ENCODE data around the gene FRMPD1.

Gene FRMPD1

GRCh38 chr9:37609735-37610397 lies 40.9 kb upstream of the FRMPD1 start:
- no peak overlapping the region for H3K4me3 ChIP-seq (replicated peaks; ENCODE audit: low read depth, low read length)
- DNase-seq (ENCODE audit: extremely low read depth, insufficient read length): no peak
- no peak for TF ChIP-seq CTCF (IDR thresholded peaks at IDR 0.05; ENCODE audit: insufficient read depth, low read length, poor library complexity, severe bottlenecking)
- no peaks in the 10 kb centered on the region for H3K36me3 ChIP-seq (ENCODE audit: control insufficient read depth, insufficient read depth, low read length)
- peaks cover 3% of the 10 kb centered on the region for H3K27me3 ChIP-seq (replicated peaks; ENCODE audit: control insufficient read depth, insufficient read depth, low read length)

DNA sequence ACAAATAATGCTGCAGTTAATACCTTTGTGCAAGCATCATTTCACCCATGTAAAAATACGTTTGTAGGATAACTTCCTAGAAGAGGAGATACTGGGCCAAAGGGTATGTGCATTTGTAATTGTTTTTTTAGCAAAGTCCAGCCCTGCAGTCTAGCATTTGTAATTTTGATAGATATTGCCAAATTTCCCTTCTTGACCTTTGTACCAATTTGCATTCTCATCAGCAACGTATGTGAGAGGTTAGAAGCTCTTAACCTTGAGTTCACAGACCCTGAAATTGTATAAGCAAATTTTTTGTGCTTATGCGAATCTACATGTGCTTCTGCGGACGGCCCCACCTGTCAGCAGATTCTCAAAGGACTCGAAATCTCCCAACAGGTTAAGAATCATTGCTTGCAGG lies 39.7 kb upstream of the FRMPD1 start:
- no peak for DNase-seq (ENCODE audit: extremely low read depth, insufficient read length)
- peaks cover 1% of the 10 kb centered on the region; the same call in 1 of the 2 replicates for H3K27me3 ChIP-seq (replicated peaks; ENCODE audit: control insufficient read depth, insufficient read depth, low read length)
- no peak overlapping the region for H3K4me3 ChIP-seq (replicated peaks; ENCODE audit: low read depth, low read length)
- H3K36me3 ChIP-seq (ENCODE audit: control insufficient read depth, insufficient read depth, low read length): no peaks in the 10 kb centered on the region
- TF ChIP-seq CTCF (IDR thresholded peaks at IDR 0.05; ENCODE audit: insufficient read depth, low read length, poor library complexity, severe bottlenecking): no peak

DNA sequence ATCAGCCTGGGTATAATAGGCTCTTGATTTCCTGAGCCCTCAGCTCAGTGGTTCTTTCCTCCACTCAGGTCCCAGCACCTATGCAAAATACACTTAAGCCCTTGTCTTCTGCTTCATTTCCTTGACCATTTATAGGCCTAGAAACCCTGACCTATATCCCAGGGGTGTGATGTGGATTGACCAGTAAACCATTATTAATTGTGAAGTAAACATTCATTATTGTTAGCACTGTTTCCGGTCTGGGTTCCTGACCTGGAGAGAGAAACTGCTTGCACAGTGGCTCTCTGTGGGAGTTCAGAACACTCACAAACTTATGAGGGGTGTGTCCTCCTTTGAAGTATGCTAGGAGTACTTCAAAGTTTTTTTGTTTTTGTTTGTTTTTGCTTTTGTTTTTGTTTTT lies 38.8 kb upstream of the FRMPD1 start:
- Histone ChIP-seq H3K27me3 (replicated peaks; ENCODE audit: control insufficient read depth, insufficient read depth, low read length) (no peaks in the 10 kb centered on the region; the same call in 1 of the 2 replicates), H3K36me3 (ENCODE audit: control insufficient read depth, insufficient read depth, low read length) (no peaks in the 10 kb centered on the region), H3K4me3 (replicated peaks; ENCODE audit: low read depth, low read length) (no peak overlapping the region)
- no peak for DNase-seq (ENCODE audit: extremely low read depth, insufficient read length)
- no peak for TF ChIP-seq CTCF (IDR thresholded peaks at IDR 0.05; ENCODE audit: insufficient read depth, low read length, poor library complexity, severe bottlenecking)

DNA sequence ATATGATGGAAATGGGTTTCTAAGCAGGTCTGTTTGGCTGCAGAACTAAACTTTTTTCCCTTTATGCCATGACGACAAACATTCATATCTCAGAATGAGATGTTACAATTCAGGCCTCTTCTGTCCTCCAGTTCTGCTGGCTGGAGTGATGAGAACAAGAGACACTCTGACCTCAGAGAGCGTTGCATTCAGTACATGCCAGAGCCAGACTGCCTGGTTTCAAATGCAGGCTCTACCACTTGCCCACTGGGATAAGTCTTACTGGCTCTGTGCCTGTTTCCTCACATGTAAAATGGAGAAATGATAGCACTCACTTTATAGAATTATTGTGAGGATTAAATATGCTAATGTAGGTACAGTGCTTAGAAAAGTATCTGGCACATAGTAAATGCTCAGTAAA lies 33.6 kb upstream of the FRMPD1 start:
- TF ChIP-seq CTCF (IDR thresholded peaks at IDR 0.05; ENCODE audit: insufficient read depth, low read length, poor library complexity, severe bottlenecking): no peak
- Histone ChIP-seq H3K36me3 (ENCODE audit: control insufficient read depth, insufficient read depth, low read length) (no peaks in the 10 kb centered on the region), H3K27me3 (replicated peaks; ENCODE audit: control insufficient read depth, insufficient read depth, low read length) (no peaks in the 10 kb centered on the region; the same call in 1 of the 2 replicates), H3K4me3 (replicated peaks; ENCODE audit: low read depth, low read length) (no peak overlapping the region)
- no peak for DNase-seq (ENCODE audit: extremely low read depth, insufficient read length)

GRCh38 chr9:37617832-37618231 lies 32.9 kb upstream of the FRMPD1 start:
- DNase-seq (ENCODE audit: extremely low read depth, insufficient read length): no peak
- TF ChIP-seq CTCF (IDR thresholded peaks at IDR 0.05; ENCODE audit: insufficient read depth, low read length, poor library complexity, severe bottlenecking): no peak

DNA sequence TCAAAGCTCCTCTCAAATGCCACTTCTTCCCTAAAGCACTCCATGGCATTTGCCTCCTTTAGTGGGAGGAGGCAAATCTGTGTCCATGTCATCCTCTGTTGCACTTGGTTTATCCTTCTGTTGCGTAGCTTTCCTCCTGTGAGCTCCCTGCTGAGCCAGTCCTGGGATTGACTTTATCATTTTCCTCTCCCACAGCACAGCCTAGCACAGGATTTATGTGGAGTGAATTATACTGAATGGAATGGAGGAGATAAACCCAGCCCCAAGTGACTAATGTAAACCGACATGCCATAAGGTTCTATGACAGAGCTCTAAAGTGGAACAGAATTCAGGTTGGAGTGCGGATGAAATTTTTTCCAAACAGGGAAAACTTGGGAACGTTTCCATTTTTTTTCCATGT lies 31.9 kb upstream of the FRMPD1 start:
- Histone ChIP-seq H3K27me3 (replicated peaks; ENCODE audit: control insufficient read depth, insufficient read depth, low read length) (no peaks in the 10 kb centered on the region; the same call in 1 of the 2 replicates), H3K4me3 (replicated peaks; ENCODE audit: low read depth, low read length) (no peak overlapping the region), H3K36me3 (ENCODE audit: control insufficient read depth, insufficient read depth, low read length) (no peaks in the 10 kb centered on the region)
- no peak for DNase-seq (ENCODE audit: extremely low read depth, insufficient read length)
- no peak for TF ChIP-seq CTCF (IDR thresholded peaks at IDR 0.05; ENCODE audit: insufficient read depth, low read length, poor library complexity, severe bottlenecking)

More at GRCh38 chr9:37617832-37618231, 32.9 kb upstream of the FRMPD1 start:
- no peaks in the 10 kb centered on the region; the same call in 1 of the 2 replicates for H3K27me3 ChIP-seq (replicated peaks; ENCODE audit: control insufficient read depth, insufficient read depth, low read length)
- H3K4me3 ChIP-seq (replicated peaks; ENCODE audit: low read depth, low read length): no peak overlapping the region
- H3K36me3 ChIP-seq (ENCODE audit: control insufficient read depth, insufficient read depth, low read length): no peaks in the 10 kb centered on the region
